Suppressor macrophage treated with lipopolysaccharide for 4 hours (primary cell): ENCODE results near the gene NUDT8.
"Not testable (repeated sequence)": the region's sequence is repeated elsewhere in the genome, so short reads cannot be mapped to it uniquely, and the experiment has no call there.

Experiments
- DNase-seq: peaks from one replicate; pipeline ENCODE4 v3.0.0-alpha.2; 2020

Gene NUDT8

GRCh38 chr11:67629386-67630227 lies at the start of gene NUDT8:
NUDT8 (minus strand) TSS chr11:67629937; CDS start chr11:67629911, 26 bp downstream.
- DNase-seq = peak; percentile 89

- DNase-seq = no peak
Observed at GRCh38 chr11:67675058-67675747, 45.5 kb upstream of the NUDT8 start.

GRCh38 chr11:67674442-67674871 lies 44.7 kb upstream of the NUDT8 start, which contains the start of gene ALDH3B2:
ALDH3B2 (minus strand) TSS chr11:67674623; CDS start chr11:67666935, 7,688 bp downstream.
- no peak for DNase-seq

GRCh38 chr11:67673902-67674301 lies 44.2 kb upstream of the NUDT8 start:
- no peak for DNase-seq

GRCh38 chr11:67673358-67673757 lies 43.6 kb upstream of the NUDT8 start:
- DNase-seq = no peak

- no peak for DNase-seq
Observed at GRCh38 chr11:67671211-67671520, 41.4 kb upstream of the NUDT8 start.

- DNase-seq = no peak
Observed at GRCh38 chr11:67670316-67671210, 40.8 kb upstream of the NUDT8 start.

- no peak for DNase-seq
Observed at GRCh38 chr11:67668192-67668551, 38.4 kb upstream of the NUDT8 start.

GRCh38 chr11:67667490-67668191 lies 37.9 kb upstream of the NUDT8 start:
- no peak for DNase-seq

GRCh38 chr11:67666676-67667489 lies 37.1 kb upstream of the NUDT8 start:
- no peak for DNase-seq

GRCh38 chr11:67666303-67666645 lies 36.5 kb upstream of the NUDT8 start:
- DNase-seq = no peak

GRCh38 chr11:67665541-67666302 lies 36.0 kb upstream of the NUDT8 start:
- no peak for DNase-seq

- no peak for DNase-seq
Observed at GRCh38 chr11:67664696-67665540, 35.2 kb upstream of the NUDT8 start.

- DNase-seq = no peak
Observed at GRCh38 chr11:67664213-67664585, 34.5 kb upstream of the NUDT8 start.

GRCh38 chr11:67663532-67664212 lies 33.9 kb upstream of the NUDT8 start:
- DNase-seq = no peak

GRCh38 chr11:67662835-67663531 lies 33.2 kb upstream of the NUDT8 start:
- DNase-seq = no peak

GRCh38 chr11:67662142-67662834 lies 32.6 kb upstream of the NUDT8 start:
- no peak for DNase-seq

GRCh38 chr11:67660752-67661151 lies 31.0 kb upstream of the NUDT8 start:
- not testable (repeated sequence) for DNase-seq
